Renal cortex interstitium (tissue), 11 donors: Measurements from ENCODE around the gene CNGA2. TPM values are rescaled to one million over a fixed set of nuclear protein-coding genes. Genes with fewer than 3 reads are reported as not detected.

Source experiments
- DNase-seq, 11 donors: peaks; one replicate each; pipeline ENCODE4 v3.0.0-alpha.2; 2013; ENCODE audit warnings: low read depth in 9 of 11, low spot score in 4 of 11; ENCODE audit errors: extremely low read depth in 1 of 11
- polyA plus RNA-seq, 3 donors: library from polyadenylated mRNA; unstranded; fragments of 120-200 nt; gene quantifications; one replicate each; pipeline ENCODE4 v1.2.1, GENCODE V29; 2013; ENCODE audit not compliant: insufficient read length in 3 of 3

Gene CNGA2
- polyA plus RNA-seq, 3 donors = not detected

GRCh38 chrX:151708821-151709220 lies 25.7 kb upstream of the CNGA2 start:
- DNase-seq = no peak

GRCh38 chrX:151710457-151710856 lies 24.1 kb upstream of the CNGA2 start:
- DNase-seq = no peak

GRCh38 chrX:151711154-151711553 lies 23.4 kb upstream of the CNGA2 start:
- no peak for DNase-seq

- DNase-seq = no peak
Observed at GRCh38 chrX:151711787-151712186, 22.8 kb upstream of the CNGA2 start.

GRCh38 chrX:151712253-151712652 lies 22.3 kb upstream of the CNGA2 start:
- DNase-seq = no peak

- DNase-seq = no peak
Observed at GRCh38 chrX:151713849-151714248, 20.7 kb upstream of the CNGA2 start.

GRCh38 chrX:151714362-151714761 lies 20.2 kb upstream of the CNGA2 start:
- no peak for DNase-seq

GRCh38 chrX:151715752-151716151 lies 18.8 kb upstream of the CNGA2 start, which contains the start of gene FATE1:
Gene FATE1 (plus strand): TSS chrX:151716035. CDS start chrX:151716120, 85 bp downstream.
- DNase-seq = no peak

- DNase-seq = peak in 5 of 11 donors; percentile 10 to 19 (median 12)
Observed at GRCh38 chrX:151722241-151722846, 12.2 kb upstream of the CNGA2 start.

- DNase-seq = peak in 1 of 11 donors; percentile 5
Observed at GRCh38 chrX:151723156-151723760, 11.3 kb upstream of the CNGA2 start.

GRCh38 chrX:151724563-151725337 lies 9.8 kb upstream of the CNGA2 start:
- DNase-seq = no peak

- DNase-seq = no peak
Observed at GRCh38 chrX:151725338-151725614, 9.3 kb upstream of the CNGA2 start.

- DNase-seq = no peak
Observed at GRCh38 chrX:151726751-151727150, 7.8 kb upstream of the CNGA2 start.

- no peak for DNase-seq
Observed at GRCh38 chrX:151727346-151727745, 7.2 kb upstream of the CNGA2 start.

- DNase-seq = no peak
Observed at GRCh38 chrX:151729056-151729725, 5.4 kb upstream of the CNGA2 start.

- DNase-seq = no peak
Observed at GRCh38 chrX:151735219-151735618, 673 bp downstream of the CNGA2 start.

GRCh38 chrX:151736685-151737084 lies 2.1 kb downstream of the CNGA2 start:
- DNase-seq = no peak

GRCh38 chrX:151737494-151737893 lies 2.9 kb downstream of the CNGA2 start:
- DNase-seq = no peak

GRCh38 chrX:151738751-151739150 lies 4.2 kb downstream of the CNGA2 start:
- no peak for DNase-seq

- no peak for DNase-seq
Observed at GRCh38 chrX:151741606-151742005, 7.1 kb downstream of the CNGA2 start.
